GM12878 (cell line): ENCODE data around the gene TUBD1. TPM values are rescaled to one million over a fixed set of nuclear protein-coding genes. Genes with fewer than 3 reads are reported as not detected.

Experiments
- ASH2L ChIP-seq: fragments of 300-600, 200-600 bp; sonication (generic); IDR thresholded peaks from 2 replicates; pipeline ENCODE4 v1.6.1; 2017; ENCODE audit warnings: low read depth, mild to moderate bottlenecking, borderline replicate concordance
- CBX5 ChIP-seq: sonication (generic); IDR thresholded peaks from 2 replicates; pipeline ENCODE4 v1.6.1; 2016; ENCODE audit warnings: low read depth, moderate library complexity, mild to moderate bottlenecking, inconsistent platforms
- EGR1 ChIP-seq, 2 experiments: IDR thresholded peaks; 1 replicate in 1 of 2; 2 replicates in 1 of 2; pipeline ENCODE4 v1.6.1; 2011 to 2012; ENCODE audit warnings: low read depth in 2 of 2, low read length in 2 of 2, borderline replicate concordance in 1 of 2, mild to moderate bottlenecking in 1 of 2, moderate library complexity in 1 of 2
- FOS ChIP-seq: IDR thresholded peaks from 3 replicates; pipeline ENCODE4 v1.6.1; 2011; ENCODE audit warnings: borderline replicate concordance; ENCODE audit not compliant: insufficient read length; ENCODE audit errors: extremely low read depth
- MYC ChIP-seq: IDR thresholded peaks from 2 replicates; pipeline ENCODE4 v1.6.1; 2011; ENCODE audit warnings: mild to moderate bottlenecking, low read length, moderate library complexity, inconsistent platforms; ENCODE audit not compliant: insufficient read depth, insufficient replicate concordance, insufficient read length, severe bottlenecking
- NFYA ChIP-seq: IDR thresholded peaks from 2 replicates; pipeline ENCODE4 v1.6.1; 2011; ENCODE audit warnings: low read depth, mild to moderate bottlenecking, low read length, improper control_type of control experiment, borderline replicate concordance
- NR2F1 ChIP-seq: fragments of 450-650 bp; conservative IDR thresholded peaks from 2 replicates; pipeline ENCODE4 v1.6.1; 2017; ENCODE audit warnings: mild to moderate bottlenecking
- PML ChIP-seq: IDR thresholded peaks from 2 replicates; pipeline ENCODE4 v1.6.1; 2012; ENCODE audit warnings: low read length, inconsistent platforms
- POLR2AphosphoS2 ChIP-seq: IDR thresholded peaks from 2 replicates; pipeline ENCODE4 v1.6.1; 2011; ENCODE audit warnings: low read depth, mild to moderate bottlenecking, low read length, improper control_type of control experiment, moderate library complexity
- POLR2AphosphoS5 ChIP-seq: IDR thresholded peaks from 2 replicates; pipeline ENCODE4 v1.6.1; 2011; ENCODE audit warnings: mild to moderate bottlenecking, low read length, inconsistent platforms
- TAF1 ChIP-seq: IDR thresholded peaks from 2 replicates; pipeline ENCODE4 v1.6.1; 2011; ENCODE audit warnings: mild to moderate bottlenecking, low read depth, low read length, borderline replicate concordance
- YY1 ChIP-seq: IDR thresholded peaks from 2 replicates; pipeline ENCODE4 v1.6.1; 2011; ENCODE audit warnings: low read depth, mild to moderate bottlenecking, low read length
- polyA plus RNA-seq, 11 experiments: library from polyadenylated mRNA; depleted of rRNA in 4 of 11; unstranded in 6 of 11; stranded (reverse) in 5 of 11; fragments of >200 nt; fragmentation: Nextera tagmentation in 4 of 11; fragmentation: Illumina TruSeq in 1 of 11; extraction: Ambion mirVana in 4 of 11; extraction: Trizol in 1 of 11; gene quantifications; 1 replicate in 1 of 11; 2 replicates in 10 of 11; pipeline versions ENCODE4 v1.2.1 to v1.2.3, GENCODE V29; 2011 to 2016; ENCODE audit warnings: inconsistent platforms in 2 of 11, missing spikeins in 2 of 11, low read depth in 1 of 11
- total RNA-seq, 4 experiments: library from RNA; depleted of rRNA in 3 of 4; stranded (reverse); fragments of >200 nt in 3 of 4; fragmentation: Illumina TruSeq in 1 of 4; extraction: Trizol in 1 of 4; gene quantifications; 2 replicates each; pipeline versions ENCODE4 v1.2.1 to v1.2.3, GENCODE V29; 2013 to 2021
- TF ChIP-seq, protein P1 (sequence below): IDR thresholded peaks from 2 replicates; pipeline ENCODE4 v1.6.1; 2011; ENCODE audit warnings: mild to moderate bottlenecking, low read depth, low read length, moderate library complexity; ENCODE audit not compliant: insufficient replicate concordance
- TF ChIP-seq, protein P2 (sequence below), 3 experiments: IDR thresholded peaks in 2 of 3; conservative IDR thresholded peaks in 1 of 3; 2 replicates each; pipeline ENCODE4 v1.5.1; 2011; ENCODE audit warnings: low read depth in 3 of 3, low read length in 3 of 3, mild to moderate bottlenecking in 3 of 3, control low read depth in 2 of 3, moderate library complexity in 2 of 3, inconsistent platforms in 1 of 3, mixed read lengths in 1 of 3; ENCODE audit not compliant: control insufficient read depth in 2 of 3, insufficient read depth in 1 of 3; ENCODE audit errors: extremely low read depth in 1 of 3
- TF ChIP-seq, protein P3 (sequence below): IDR thresholded peaks from 2 replicates; pipeline ENCODE4 v1.6.1; 2012; ENCODE audit warnings: improper control_type of control experiment, low read depth, low read length; ENCODE audit not compliant: insufficient replicate concordance
- TF ChIP-seq, protein P4 (sequence below): IDR thresholded peaks from 2 replicates; pipeline ENCODE4 v1.6.1; 2012; ENCODE audit warnings: mild to moderate bottlenecking, low read depth, low read length

TUBD1 gene
- total and polyA plus RNA-seq, 10 of the 15 experiments (the other 5 are each of a cell fraction or from before 2014, with no cell fraction given) = 5.3 to 10.8 (median 8.3) TPM

DNA sequence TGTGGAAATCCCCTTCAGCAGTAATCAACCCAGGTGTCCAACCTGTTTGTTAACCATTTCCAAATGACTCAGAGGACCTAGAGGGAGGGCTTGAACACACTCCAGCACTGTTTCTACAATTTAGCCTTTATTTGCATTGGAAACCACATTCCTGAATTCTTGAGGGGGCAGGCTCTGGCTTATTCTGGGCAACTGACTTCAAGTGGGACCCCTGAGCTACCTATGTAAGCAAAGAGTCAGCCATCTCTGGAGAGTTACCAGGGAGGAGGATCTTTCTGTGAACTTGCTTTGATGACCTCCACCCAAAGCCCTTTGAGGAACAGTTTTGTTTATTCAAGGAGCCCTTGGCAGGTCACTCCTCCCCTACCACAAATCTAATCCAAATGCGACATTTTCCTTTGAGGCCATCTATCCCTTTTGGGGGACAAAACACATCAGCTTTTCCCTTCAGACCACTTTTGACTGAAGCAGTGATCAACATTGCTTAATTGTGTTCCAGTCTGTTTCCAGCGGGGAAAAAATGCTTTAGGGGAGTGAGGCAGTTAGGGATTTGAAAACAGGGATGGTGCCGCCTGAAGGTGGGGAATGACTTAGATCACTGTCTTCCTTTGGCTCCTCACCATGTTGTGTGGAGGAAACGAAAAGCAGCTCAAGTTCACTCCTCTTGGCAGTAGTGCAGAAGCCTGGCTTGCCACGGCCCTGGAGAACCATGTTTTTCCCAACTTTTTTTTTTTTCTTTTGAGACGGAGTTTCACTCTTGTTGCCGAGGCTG lies 46.2 kb downstream of the TUBD1 start (continued):
- TF ChIP-seq, protein P1, sequence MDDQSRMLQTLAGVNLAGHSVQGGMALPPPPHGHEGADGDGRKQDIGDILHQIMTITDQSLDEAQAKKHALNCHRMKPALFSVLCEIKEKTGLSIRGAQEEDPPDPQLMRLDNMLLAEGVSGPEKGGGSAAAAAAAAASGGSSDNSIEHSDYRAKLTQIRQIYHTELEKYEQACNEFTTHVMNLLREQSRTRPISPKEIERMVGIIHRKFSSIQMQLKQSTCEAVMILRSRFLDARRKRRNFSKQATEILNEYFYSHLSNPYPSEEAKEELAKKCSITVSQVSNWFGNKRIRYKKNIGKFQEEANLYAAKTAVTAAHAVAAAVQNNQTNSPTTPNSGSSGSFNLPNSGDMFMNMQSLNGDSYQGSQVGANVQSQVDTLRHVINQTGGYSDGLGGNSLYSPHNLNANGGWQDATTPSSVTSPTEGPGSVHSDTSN = no peak
- TF ChIP-seq, protein P2, sequence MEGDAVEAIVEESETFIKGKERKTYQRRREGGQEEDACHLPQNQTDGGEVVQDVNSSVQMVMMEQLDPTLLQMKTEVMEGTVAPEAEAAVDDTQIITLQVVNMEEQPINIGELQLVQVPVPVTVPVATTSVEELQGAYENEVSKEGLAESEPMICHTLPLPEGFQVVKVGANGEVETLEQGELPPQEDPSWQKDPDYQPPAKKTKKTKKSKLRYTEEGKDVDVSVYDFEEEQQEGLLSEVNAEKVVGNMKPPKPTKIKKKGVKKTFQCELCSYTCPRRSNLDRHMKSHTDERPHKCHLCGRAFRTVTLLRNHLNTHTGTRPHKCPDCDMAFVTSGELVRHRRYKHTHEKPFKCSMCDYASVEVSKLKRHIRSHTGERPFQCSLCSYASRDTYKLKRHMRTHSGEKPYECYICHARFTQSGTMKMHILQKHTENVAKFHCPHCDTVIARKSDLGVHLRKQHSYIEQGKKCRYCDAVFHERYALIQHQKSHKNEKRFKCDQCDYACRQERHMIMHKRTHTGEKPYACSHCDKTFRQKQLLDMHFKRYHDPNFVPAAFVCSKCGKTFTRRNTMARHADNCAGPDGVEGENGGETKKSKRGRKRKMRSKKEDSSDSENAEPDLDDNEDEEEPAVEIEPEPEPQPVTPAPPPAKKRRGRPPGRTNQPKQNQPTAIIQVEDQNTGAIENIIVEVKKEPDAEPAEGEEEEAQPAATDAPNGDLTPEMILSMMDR (IDR thresholded peaks at IDR 0.05 in 2 of 3, conservative IDR thresholded peaks at IDR 0.05 in 1 of 3; ENCODE audit: control insufficient read depth in 2 of 3, extremely low read depth in 1 of 3, insufficient read depth in 1 of 3, low read depth in 3 of 3, low read length in 3 of 3) = no peak
- TF ChIP-seq CBX5 = no peak
- no peak for TF ChIP-seq EGR1 (IDR thresholded peaks at IDR 0.05; ENCODE audit: borderline replicate concordance in 1 of 2, low read depth in 2 of 2, low read length in 2 of 2)
- TF ChIP-seq FOS = no peak
- no peak for TF ChIP-seq TAF1
- peak; percentile 42; the same call in 1 of the 2 replicates for TF ChIP-seq POLR2AphosphoS5
- TF ChIP-seq, protein P3, sequence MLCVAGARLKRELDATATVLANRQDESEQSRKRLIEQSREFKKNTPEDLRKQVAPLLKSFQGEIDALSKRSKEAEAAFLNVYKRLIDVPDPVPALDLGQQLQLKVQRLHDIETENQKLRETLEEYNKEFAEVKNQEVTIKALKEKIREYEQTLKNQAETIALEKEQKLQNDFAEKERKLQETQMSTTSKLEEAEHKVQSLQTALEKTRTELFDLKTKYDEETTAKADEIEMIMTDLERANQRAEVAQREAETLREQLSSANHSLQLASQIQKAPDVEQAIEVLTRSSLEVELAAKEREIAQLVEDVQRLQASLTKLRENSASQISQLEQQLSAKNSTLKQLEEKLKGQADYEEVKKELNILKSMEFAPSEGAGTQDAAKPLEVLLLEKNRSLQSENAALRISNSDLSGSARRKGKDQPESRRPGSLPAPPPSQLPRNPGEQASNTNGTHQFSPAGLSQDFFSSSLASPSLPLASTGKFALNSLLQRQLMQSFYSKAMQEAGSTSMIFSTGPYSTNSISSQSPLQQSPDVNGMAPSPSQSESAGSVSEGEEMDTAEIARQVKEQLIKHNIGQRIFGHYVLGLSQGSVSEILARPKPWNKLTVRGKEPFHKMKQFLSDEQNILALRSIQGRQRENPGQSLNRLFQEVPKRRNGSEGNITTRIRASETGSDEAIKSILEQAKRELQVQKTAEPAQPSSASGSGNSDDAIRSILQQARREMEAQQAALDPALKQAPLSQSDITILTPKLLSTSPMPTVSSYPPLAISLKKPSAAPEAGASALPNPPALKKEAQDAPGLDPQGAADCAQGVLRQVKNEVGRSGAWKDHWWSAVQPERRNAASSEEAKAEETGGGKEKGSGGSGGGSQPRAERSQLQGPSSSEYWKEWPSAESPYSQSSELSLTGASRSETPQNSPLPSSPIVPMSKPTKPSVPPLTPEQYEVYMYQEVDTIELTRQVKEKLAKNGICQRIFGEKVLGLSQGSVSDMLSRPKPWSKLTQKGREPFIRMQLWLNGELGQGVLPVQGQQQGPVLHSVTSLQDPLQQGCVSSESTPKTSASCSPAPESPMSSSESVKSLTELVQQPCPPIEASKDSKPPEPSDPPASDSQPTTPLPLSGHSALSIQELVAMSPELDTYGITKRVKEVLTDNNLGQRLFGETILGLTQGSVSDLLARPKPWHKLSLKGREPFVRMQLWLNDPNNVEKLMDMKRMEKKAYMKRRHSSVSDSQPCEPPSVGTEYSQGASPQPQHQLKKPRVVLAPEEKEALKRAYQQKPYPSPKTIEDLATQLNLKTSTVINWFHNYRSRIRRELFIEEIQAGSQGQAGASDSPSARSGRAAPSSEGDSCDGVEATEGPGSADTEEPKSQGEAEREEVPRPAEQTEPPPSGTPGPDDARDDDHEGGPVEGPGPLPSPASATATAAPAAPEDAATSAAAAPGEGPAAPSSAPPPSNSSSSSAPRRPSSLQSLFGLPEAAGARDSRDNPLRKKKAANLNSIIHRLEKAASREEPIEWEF = peak; percentile 14
- no peak for TF ChIP-seq YY1
- no peak for TF ChIP-seq NFYA
- TF ChIP-seq, protein P4, sequence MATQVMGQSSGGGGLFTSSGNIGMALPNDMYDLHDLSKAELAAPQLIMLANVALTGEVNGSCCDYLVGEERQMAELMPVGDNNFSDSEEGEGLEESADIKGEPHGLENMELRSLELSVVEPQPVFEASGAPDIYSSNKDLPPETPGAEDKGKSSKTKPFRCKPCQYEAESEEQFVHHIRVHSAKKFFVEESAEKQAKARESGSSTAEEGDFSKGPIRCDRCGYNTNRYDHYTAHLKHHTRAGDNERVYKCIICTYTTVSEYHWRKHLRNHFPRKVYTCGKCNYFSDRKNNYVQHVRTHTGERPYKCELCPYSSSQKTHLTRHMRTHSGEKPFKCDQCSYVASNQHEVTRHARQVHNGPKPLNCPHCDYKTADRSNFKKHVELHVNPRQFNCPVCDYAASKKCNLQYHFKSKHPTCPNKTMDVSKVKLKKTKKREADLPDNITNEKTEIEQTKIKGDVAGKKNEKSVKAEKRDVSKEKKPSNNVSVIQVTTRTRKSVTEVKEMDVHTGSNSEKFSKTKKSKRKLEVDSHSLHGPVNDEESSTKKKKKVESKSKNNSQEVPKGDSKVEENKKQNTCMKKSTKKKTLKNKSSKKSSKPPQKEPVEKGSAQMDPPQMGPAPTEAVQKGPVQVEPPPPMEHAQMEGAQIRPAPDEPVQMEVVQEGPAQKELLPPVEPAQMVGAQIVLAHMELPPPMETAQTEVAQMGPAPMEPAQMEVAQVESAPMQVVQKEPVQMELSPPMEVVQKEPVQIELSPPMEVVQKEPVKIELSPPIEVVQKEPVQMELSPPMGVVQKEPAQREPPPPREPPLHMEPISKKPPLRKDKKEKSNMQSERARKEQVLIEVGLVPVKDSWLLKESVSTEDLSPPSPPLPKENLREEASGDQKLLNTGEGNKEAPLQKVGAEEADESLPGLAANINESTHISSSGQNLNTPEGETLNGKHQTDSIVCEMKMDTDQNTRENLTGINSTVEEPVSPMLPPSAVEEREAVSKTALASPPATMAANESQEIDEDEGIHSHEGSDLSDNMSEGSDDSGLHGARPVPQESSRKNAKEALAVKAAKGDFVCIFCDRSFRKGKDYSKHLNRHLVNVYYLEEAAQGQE = no peak
- no peak for TF ChIP-seq NR2F1
- TF ChIP-seq POLR2AphosphoS2 = no peak
- TF ChIP-seq MYC = no peak
- peak; percentile 12; the same call in 1 of the 2 replicates for TF ChIP-seq PML
- TF ChIP-seq ASH2L = 0 out of 2 replicates have a peak, but pooled peaks have one; percentile 26
